ENCODE data around the gene BNIP1. TPM values are rescaled to one million over a fixed set of nuclear protein-coding genes. Genes with fewer than 3 reads are reported as not detected.

The BNIP1 gene
- 14.8 TPM for polyA plus RNA-seq (2013, experiment 1 of 2)
- 14.6 TPM for polyA plus RNA-seq (2013, experiment 2 of 2)

DNA sequence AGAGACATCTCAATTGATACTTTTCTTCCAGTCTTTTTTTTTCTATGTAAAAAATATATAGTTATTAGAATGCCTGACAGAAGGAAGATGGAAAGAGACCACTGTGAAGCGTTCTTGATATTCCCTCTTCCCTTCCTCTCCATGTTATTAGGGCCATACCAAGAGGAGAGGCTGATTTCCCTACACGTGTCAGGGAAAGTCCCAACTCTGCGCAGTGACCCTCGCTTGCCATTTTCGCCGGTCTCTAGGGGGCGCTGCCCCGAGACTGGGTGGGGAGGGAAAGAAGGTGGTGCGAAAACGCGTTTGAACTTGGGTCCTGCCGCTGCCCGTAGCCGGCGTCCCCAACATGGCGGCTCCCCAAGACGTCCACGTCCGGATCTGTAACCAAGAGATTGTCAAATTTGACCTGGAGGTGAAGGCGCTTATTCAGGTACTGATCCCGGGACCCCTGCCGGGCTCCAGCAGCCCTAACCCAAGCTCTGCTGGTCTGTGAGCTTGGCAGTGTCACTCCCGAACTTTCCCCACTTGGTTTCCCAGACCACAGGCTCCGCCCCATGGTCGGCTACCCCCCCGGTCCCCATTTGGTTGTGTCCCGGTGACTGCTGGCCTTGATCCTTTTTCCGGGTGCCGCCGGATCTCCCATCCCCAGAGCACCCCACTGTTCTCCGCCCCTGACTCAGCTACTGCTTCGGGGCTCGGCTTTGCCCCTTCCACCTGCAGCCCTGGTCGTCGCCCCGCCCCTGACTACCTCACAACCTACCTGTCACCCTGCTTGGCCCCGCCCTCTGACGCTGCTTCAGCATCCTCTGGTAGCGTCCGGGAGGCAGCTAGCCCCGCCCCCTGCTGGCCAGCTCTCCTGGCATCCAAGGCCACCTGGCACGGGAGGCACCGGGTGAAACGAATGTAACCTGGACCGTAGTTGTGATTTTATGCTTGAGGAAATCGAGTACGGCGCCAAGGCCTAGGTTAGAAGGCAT, at the start of gene BNIP1:
TSS of gene BNIP1 (plus strand) at position 332 of the 977 bp plus-strand sequence. CDS start at position 347, 15 bp downstream.
- no peak within 1 kb of the TSS for H2BK5ac ChIP-seq (ENCODE audit: low read length)
- H3K23ac ChIP-seq (ENCODE audit: low read depth, low read length, poor library complexity), result peak within 1 kb of the TSS; percentile 81
- peak within 1 kb of the TSS; percentile 99 for H2AFZ ChIP-seq (ENCODE audit: low read length)
- H3K4me3 ChIP-seq (ENCODE audit: low read length in 2 of 2), result peak within 1 kb of the TSS; percentile 85 to 95
- no CpG with 5 or more reads among the region's 48 CpGs for WGBS, 2 donors (ENCODE audit: extremely low coverage in 2 of 2, insufficient read length in 2 of 2, insufficient replicate concordance in 1 of 2)
- H2BK15ac ChIP-seq (ENCODE audit: low read length), result no peak within 1 kb of the TSS
- peak within 1 kb of the TSS; percentile 64 for H3K9ac ChIP-seq (ENCODE audit: low read depth, low read length, poor library complexity)
- no peak within 1 kb of the TSS for H2BK120ac ChIP-seq (ENCODE audit: low read depth, low read length)
- no peak within 1 kb of the TSS for H2BK12ac ChIP-seq (ENCODE audit: low read length)
- no peak within 1 kb of the TSS for H3K4ac ChIP-seq (ENCODE audit: low read length)
- peak within 1 kb of the TSS; percentile 89 for H3K18ac ChIP-seq (ENCODE audit: low read length)
- H4K91ac ChIP-seq (ENCODE audit: low read depth, low read length, poor library complexity), result no peak within 1 kb of the TSS
- no peak within 1 kb of the TSS for H4K8ac ChIP-seq (ENCODE audit: low read depth, low read length)
- no peaks in the 10 kb centered on the region for H3K79me1 ChIP-seq (ENCODE audit: low read depth, low read length)
- peak; percentile 90 for DNase-seq (ENCODE audit: low spot score)
- H3K36me3 ChIP-seq (replicated peaks in 1 of 2; ENCODE audit: control insufficient read depth in 2 of 2, insufficient read depth in 2 of 2, low read length in 2 of 2), result peaks cover 0 to 29% of the 10 kb centered on the region in 2 donors
- H3K4me1 ChIP-seq (ENCODE audit: control insufficient read depth in 2 of 2, insufficient read depth in 1 of 2, low read depth in 1 of 2, low read length in 2 of 2), result peaks cover 3 to 5% of the 10 kb centered on the region in 2 donors
- H3K27me3 ChIP-seq (ENCODE audit: control insufficient read depth in 3 of 3, insufficient read depth in 3 of 3, low read depth in 1 of 3, low read length in 3 of 3), result no peaks in the 10 kb centered on the region
- H3K4me2 ChIP-seq (ENCODE audit: insufficient read depth, low read length, poor library complexity, severe bottlenecking), result peak within 1 kb of the TSS; percentile 94
- H3K9me3 ChIP-seq (replicated peaks in 1 of 2; ENCODE audit: control insufficient read depth in 2 of 2, insufficient read depth in 1 of 2, low read depth in 1 of 2, low read length in 2 of 2), result no peaks in the 10 kb centered on the region
- no peak within 1 kb of the TSS for H3K27ac ChIP-seq (replicated peaks; ENCODE audit: low read length)
- H2AK5ac ChIP-seq (ENCODE audit: low read depth, low read length), result no peak within 1 kb of the TSS
- no peak within 1 kb of the TSS for H3K14ac ChIP-seq (ENCODE audit: low read length)

DNA sequence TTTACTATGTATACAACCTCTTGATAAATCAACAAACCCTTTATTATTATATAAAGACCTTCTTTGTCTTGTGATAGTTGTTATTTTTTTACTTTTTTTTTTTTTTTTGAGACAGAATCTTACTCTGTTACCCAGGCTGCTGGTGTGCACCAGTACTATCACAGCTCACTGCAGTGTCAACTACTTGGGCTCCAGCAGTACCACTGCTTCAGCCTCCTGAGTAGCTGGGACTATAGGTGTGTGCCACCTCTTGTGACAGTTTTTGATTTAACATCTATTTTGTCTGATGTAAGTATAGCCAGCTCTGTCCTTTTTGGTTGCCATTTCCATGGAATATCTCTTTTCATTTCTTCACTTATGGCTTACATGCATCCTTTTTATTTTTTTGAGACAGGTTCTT, 45.5 kb upstream of the BNIP1 start:
- Histone ChIP-seq H2BK12ac (ENCODE audit: low read length) (no peak overlapping the region), H4K8ac (ENCODE audit: low read depth, low read length) (no peak overlapping the region), H3K9ac (ENCODE audit: low read depth, low read length, poor library complexity) (no peak overlapping the region), H2AK5ac (ENCODE audit: low read depth, low read length) (no peak overlapping the region), H3K23ac (ENCODE audit: low read depth, low read length, poor library complexity) (no peak overlapping the region), H3K27me3 (ENCODE audit: control insufficient read depth in 3 of 3, insufficient read depth in 3 of 3, low read depth in 1 of 3, low read length in 3 of 3) (no peaks in the 10 kb centered on the region), H3K18ac (ENCODE audit: low read length) (no peak overlapping the region), H2BK120ac (ENCODE audit: low read depth, low read length) (no peak overlapping the region), H3K4me2 (ENCODE audit: insufficient read depth, low read length, poor library complexity, severe bottlenecking) (no peak overlapping the region), H4K91ac (ENCODE audit: low read depth, low read length, poor library complexity) (no peak overlapping the region), H3K4ac (ENCODE audit: low read length) (no peak overlapping the region), H3K14ac (ENCODE audit: low read length) (no peak overlapping the region), H2BK15ac (ENCODE audit: low read length) (no peak overlapping the region), H2AFZ (ENCODE audit: low read length) (no peak overlapping the region), H3K4me3 (ENCODE audit: low read length in 2 of 2) (no peak overlapping the region), H3K4me1 (ENCODE audit: control insufficient read depth in 2 of 2, insufficient read depth in 1 of 2, low read depth in 1 of 2, low read length in 2 of 2) (no peaks in the 10 kb centered on the region), H3K9me3 (replicated peaks in 1 of 2; ENCODE audit: control insufficient read depth in 2 of 2, insufficient read depth in 1 of 2, low read depth in 1 of 2, low read length in 2 of 2) (peaks cover 0 to 9% of the 10 kb centered on the region in 2 donors), H2BK5ac (ENCODE audit: low read length) (no peak overlapping the region), H3K36me3 (replicated peaks in 1 of 2; ENCODE audit: control insufficient read depth in 2 of 2, insufficient read depth in 2 of 2, low read length in 2 of 2) (no peaks in the 10 kb centered on the region), H3K27ac (replicated peaks; ENCODE audit: low read length) (no peak overlapping the region), H3K79me1 (ENCODE audit: low read depth, low read length) (no peaks in the 10 kb centered on the region)
- DNase-seq (ENCODE audit: low spot score), result no peak

- Histone ChIP-seq H3K36me3 (replicated peaks in 1 of 2; ENCODE audit: control insufficient read depth in 2 of 2, insufficient read depth in 2 of 2, low read length in 2 of 2) (no peaks in the 10 kb centered on the region), H4K8ac (ENCODE audit: low read depth, low read length) (no peak overlapping the region), H2AK5ac (ENCODE audit: low read depth, low read length) (no peak overlapping the region), H2AFZ (ENCODE audit: low read length) (no peak overlapping the region), H3K18ac (ENCODE audit: low read length) (no peak overlapping the region), H3K79me1 (ENCODE audit: low read depth, low read length) (no peaks in the 10 kb centered on the region), H2BK5ac (ENCODE audit: low read length) (no peak overlapping the region), H3K9ac (ENCODE audit: low read depth, low read length, poor library complexity) (no peak overlapping the region), H3K4me3 (ENCODE audit: low read length in 2 of 2) (no peak overlapping the region), H3K14ac (ENCODE audit: low read length) (no peak overlapping the region), H2BK12ac (ENCODE audit: low read length) (no peak overlapping the region), H3K4ac (ENCODE audit: low read length) (no peak overlapping the region), H3K27ac (replicated peaks; ENCODE audit: low read length) (no peak overlapping the region), H2BK15ac (ENCODE audit: low read length) (no peak overlapping the region), H3K4me1 (ENCODE audit: control insufficient read depth in 2 of 2, insufficient read depth in 1 of 2, low read depth in 1 of 2, low read length in 2 of 2) (no peaks in the 10 kb centered on the region), H3K4me2 (ENCODE audit: insufficient read depth, low read length, poor library complexity, severe bottlenecking) (no peak overlapping the region), H3K23ac (ENCODE audit: low read depth, low read length, poor library complexity) (no peak overlapping the region), H3K27me3 (ENCODE audit: control insufficient read depth in 3 of 3, insufficient read depth in 3 of 3, low read depth in 1 of 3, low read length in 3 of 3) (no peaks in the 10 kb centered on the region), H2BK120ac (ENCODE audit: low read depth, low read length) (no peak overlapping the region), H4K91ac (ENCODE audit: low read depth, low read length, poor library complexity) (no peak overlapping the region), H3K9me3 (replicated peaks in 1 of 2; ENCODE audit: control insufficient read depth in 2 of 2, insufficient read depth in 1 of 2, low read depth in 1 of 2, low read length in 2 of 2) (peaks cover 0 to 9% of the 10 kb centered on the region in 2 donors)
- no peak for DNase-seq (ENCODE audit: low spot score)
- no CpG with 5 or more reads among the region's 1 CpG for WGBS, 2 donors (ENCODE audit: extremely low coverage in 2 of 2, insufficient read length in 2 of 2, insufficient replicate concordance in 1 of 2)
Measured at GRCh38 chr5:173099461-173099860, 44.9 kb upstream of the BNIP1 start.

DNA sequence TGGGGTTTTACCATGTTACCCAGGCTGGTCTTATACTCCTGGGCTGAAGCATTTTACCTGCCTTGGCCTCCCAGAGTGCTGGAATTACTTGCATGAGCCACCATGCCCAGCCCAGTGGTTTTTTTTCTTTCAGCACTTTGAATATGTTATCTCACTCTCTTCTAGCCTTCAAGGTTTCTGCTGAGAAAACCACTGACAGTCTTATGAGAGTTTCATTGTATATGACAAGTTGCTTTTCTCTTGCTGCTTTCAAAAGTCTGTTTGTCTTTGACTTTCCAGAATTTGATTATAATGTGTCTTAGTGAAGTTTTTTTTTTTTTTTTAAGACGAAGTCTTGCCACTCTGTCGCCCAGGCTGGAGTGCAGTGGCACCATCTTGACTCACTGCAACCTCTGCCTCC, 43.1 kb upstream of the BNIP1 start:
- Histone ChIP-seq H3K4me1 (ENCODE audit: control insufficient read depth in 2 of 2, insufficient read depth in 1 of 2, low read depth in 1 of 2, low read length in 2 of 2) (no peaks in the 10 kb centered on the region), H3K79me1 (ENCODE audit: low read depth, low read length) (no peaks in the 10 kb centered on the region), H3K4me3 (ENCODE audit: low read length in 2 of 2) (no peak overlapping the region), H2BK15ac (ENCODE audit: low read length) (no peak overlapping the region), H3K18ac (ENCODE audit: low read length) (no peak overlapping the region), H2AK5ac (ENCODE audit: low read depth, low read length) (no peak overlapping the region), H3K9me3 (replicated peaks in 1 of 2; ENCODE audit: control insufficient read depth in 2 of 2, insufficient read depth in 1 of 2, low read depth in 1 of 2, low read length in 2 of 2) (peaks cover 0 to 9% of the 10 kb centered on the region in 2 donors), H3K4ac (ENCODE audit: low read length) (no peak overlapping the region), H3K36me3 (replicated peaks in 1 of 2; ENCODE audit: control insufficient read depth in 2 of 2, insufficient read depth in 2 of 2, low read length in 2 of 2) (no peaks in the 10 kb centered on the region), H3K4me2 (ENCODE audit: insufficient read depth, low read length, poor library complexity, severe bottlenecking) (no peak overlapping the region), H3K14ac (ENCODE audit: low read length) (no peak overlapping the region), H4K91ac (ENCODE audit: low read depth, low read length, poor library complexity) (no peak overlapping the region), H2BK12ac (ENCODE audit: low read length) (no peak overlapping the region), H3K23ac (ENCODE audit: low read depth, low read length, poor library complexity) (no peak overlapping the region), H2BK120ac (ENCODE audit: low read depth, low read length) (no peak overlapping the region), H3K27me3 (ENCODE audit: control insufficient read depth in 3 of 3, insufficient read depth in 3 of 3, low read depth in 1 of 3, low read length in 3 of 3) (no peaks in the 10 kb centered on the region), H4K8ac (ENCODE audit: low read depth, low read length) (no peak overlapping the region), H3K9ac (ENCODE audit: low read depth, low read length, poor library complexity) (no peak overlapping the region), H3K27ac (replicated peaks; ENCODE audit: low read length) (no peak overlapping the region), H2AFZ (ENCODE audit: low read length) (no peak overlapping the region), H2BK5ac (ENCODE audit: low read length) (no peak overlapping the region)
- no CpG with 5 or more reads among the region's 2 CpGs for WGBS, 2 donors (ENCODE audit: extremely low coverage in 2 of 2, insufficient read length in 2 of 2, insufficient replicate concordance in 1 of 2)
- DNase-seq (ENCODE audit: low spot score), result no peak
